ENCODE results near the gene CAPN13. TPM values are rescaled to one million over a fixed set of nuclear protein-coding genes. Genes with fewer than 3 reads are reported as not detected.

The CAPN13 gene
- total and polyA plus RNA-seq, 2 experiments from 2014 or later = 0.50 to 0.94 TPM

- TF ChIP-seq REST (IDR thresholded peaks at IDR 0.05; ENCODE audit: unreplicated experiment) (no peak), ZNF462 (CRISPR knock-in tag; IDR thresholded peaks at IDR 0.05) (no peak)
These were observed 60.0 kb downstream of the CAPN13 start (continued) for GRCh38 chr2:30747206-30747605.

GRCh38 chr2:30744823-30745222 lies 62.4 kb downstream of the CAPN13 start:
- Histone ChIP-seq H2AFZ (no peak overlapping the region), H3K9me2 (ENCODE audit: insufficient read depth) (no peaks in the 10 kb centered on the region), H3K4me2 (no peak overlapping the region), H4K20me1 (replicated peaks; ENCODE audit: insufficient read depth) (no peaks in the 10 kb centered on the region), H3K27me3 (ENCODE audit: insufficient read depth) (no peaks in the 10 kb centered on the region), H3K27ac (ENCODE audit: low read depth) (no peak overlapping the region), H3K36me3 (ENCODE audit: insufficient read depth) (no peaks in the 10 kb centered on the region), H3K4me1 (ENCODE audit: insufficient read depth) (no peaks in the 10 kb centered on the region), H3F3A (replicated peaks; ENCODE audit: low read depth) (no peaks in the 10 kb centered on the region), H3K79me2 (replicated peaks; ENCODE audit: insufficient read depth) (no peaks in the 10 kb centered on the region), H3K4me3 (no peak overlapping the region)
- H3K27me3 Mint-ChIP-seq (ENCODE audit: insufficient read depth, low read depth, poor library complexity) = no peaks in the 10 kb centered on the region
- no peak for TF ChIP-seq CTCF (conservative IDR thresholded peaks at IDR 0.05; ENCODE audit: low read depth in 2 of 2)
- TF ChIP-seq EZH2phosphoT487 (IDR thresholded peaks at IDR 0.05; ENCODE audit: unreplicated experiment) = no peak
- TF ChIP-seq NANOG (IDR thresholded peaks at IDR 0.05; ENCODE audit: borderline replicate concordance) = no peak
- TF ChIP-seq CREB1 (CRISPR knock-in tag; IDR thresholded peaks at IDR 0.05; ENCODE audit: low read depth) = no peak
- TF ChIP-seq ZNF114 (CRISPR knock-in tag; IDR thresholded peaks at IDR 0.05) = no peak
- no peak for TF ChIP-seq POLR2AphosphoS5 (IDR thresholded peaks at IDR 0.05; ENCODE audit: low read depth)
- TF ChIP-seq ZNF331 (CRISPR knock-in tag; IDR thresholded peaks at IDR 0.05; ENCODE audit: low read depth) = no peak
- no peak overlapping the region for H3K27ac Mint-ChIP-seq
- ATAC-seq = no peak
- H3K9me3 Mint-ChIP-seq = no peaks in the 10 kb centered on the region; the same call in 2 of the 3 replicates
- no peak for DNase-seq (ENCODE audit: low spot score)
- H3K36me3 Mint-ChIP-seq (ENCODE audit: low read depth) = no peaks in the 10 kb centered on the region; the same call in 2 of the 3 replicates
- no peak overlapping the region for H3K4me3 Mint-ChIP-seq
- H3K4me1 Mint-ChIP-seq = no peaks in the 10 kb centered on the region
